Renal cortical epithelial cell (primary cell): ENCODE results near the gene TMEM31. TPM values are rescaled to one million over a fixed set of nuclear protein-coding genes. Genes with fewer than 3 reads are reported as not detected.
A peak's percentile ranks its signal among the peaks of the same experiment; 100 is the strongest.

Experiments
- DNase-seq: peaks from one replicate; pipeline ENCODE4 v3.0.0-alpha.2; 2011; ENCODE audit warnings: low read depth
- total RNA-seq: library from RNA; depleted of rRNA; stranded (reverse); fragments of >200 nt; gene quantifications from 2 replicates; pipeline ENCODE4 v1.2.3, GENCODE V29; 2014

Gene TMEM31
- not detected in 2 replicates for total RNA-seq

- DNase-seq: no peak
Measured at GRCh38 chrX:103710609-103711008, at the start of gene TMEM31. Gene TMEM31 (plus strand): TSS chrX:103710909. CDS start chrX:103712259, 1,350 bp downstream.

- DNase-seq: no peak
Measured at GRCh38 chrX:103663981-103664762, 46.5 kb upstream of the TMEM31 start.

- DNase-seq: peak; percentile 3
Measured at GRCh38 chrX:103666202-103667107, 44.3 kb upstream of the TMEM31 start.

- DNase-seq: no peak
Measured at GRCh38 chrX:103669745-103670144, 41.0 kb upstream of the TMEM31 start.

- DNase-seq: no peak
Measured at GRCh38 chrX:103674531-103675454, 35.9 kb upstream of the TMEM31 start.

- DNase-seq: no peak
Measured at GRCh38 chrX:103678199-103678993, 32.3 kb upstream of the TMEM31 start.

- DNase-seq: no peak
Measured at GRCh38 chrX:103681443-103681842, 29.3 kb upstream of the TMEM31 start.

GRCh38 chrX:103685396-103685795 is 25.3 kb upstream of the TMEM31 start:
- DNase-seq: no peak

- peak; percentile 98 for DNase-seq
Measured at GRCh38 chrX:103686199-103687072, 24.3 kb upstream of the TMEM31 start, which contains the start of gene MORF4L2. Gene MORF4L2 (minus strand): TSS chrX:103686699. CDS start chrX:103677027, 9,672 bp downstream.

- DNase-seq: no peak
Measured at GRCh38 chrX:103687073-103687695, 23.5 kb upstream of the TMEM31 start.

GRCh38 chrX:103687696-103688201 is 23.0 kb upstream of the TMEM31 start:
- peak; percentile 70 for DNase-seq

- peak; percentile 25 for DNase-seq
Measured at GRCh38 chrX:103688946-103689345, 21.8 kb upstream of the TMEM31 start.

- no peak for DNase-seq
Measured at GRCh38 chrX:103691059-103691458, 19.6 kb upstream of the TMEM31 start.

GRCh38 chrX:103697687-103698086 is 13.0 kb upstream of the TMEM31 start:
- DNase-seq: no peak

- no peak for DNase-seq
Measured at GRCh38 chrX:103699243-103699642, 11.5 kb upstream of the TMEM31 start.

GRCh38 chrX:103704863-103705262 is 5.8 kb upstream of the TMEM31 start:
- DNase-seq: no peak

GRCh38 chrX:103716962-103717361 is 6.3 kb downstream of the TMEM31 start:
- DNase-seq: peak; percentile 82

- DNase-seq: no peak
Measured at GRCh38 chrX:103718120-103718519, 7.4 kb downstream of the TMEM31 start.

GRCh38 chrX:103722505-103722904 is 11.8 kb downstream of the TMEM31 start:
- DNase-seq: no peak
